ENCODE results near the gene NFAM1. TPM values are rescaled to one million over a fixed set of nuclear protein-coding genes. Genes with fewer than 3 reads are reported as not detected.

Gene NFAM1
- total and polyA plus RNA-seq, 2 donors (not counting 3 experiments of a cell fraction or from before 2014, with no cell fraction given), result not detected

DNA sequence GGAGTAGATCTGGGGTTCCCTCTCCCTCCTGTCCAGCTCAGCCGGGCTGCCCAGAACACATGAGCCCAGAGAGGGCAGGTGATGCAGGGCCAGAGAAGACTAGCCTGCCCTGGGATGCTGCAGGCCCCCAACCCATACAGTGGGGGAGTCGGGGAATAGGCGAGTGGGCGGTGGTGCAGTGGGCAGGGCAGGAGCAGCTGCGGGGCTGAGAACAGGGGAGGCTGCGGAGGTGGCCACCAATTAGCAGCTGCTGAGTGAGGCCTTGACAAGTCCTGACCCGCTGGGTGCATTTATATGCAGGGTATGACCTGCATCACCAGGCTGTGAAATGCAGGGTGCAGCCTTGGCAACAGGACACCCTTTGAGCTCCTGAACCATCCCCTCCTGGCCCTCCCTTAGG lies 43.1 kb downstream of the NFAM1 start:
- intact Hi-C loops (cut with micrococcal nuclease), result no loop called here
- TF ChIP-seq POLR2A (IDR thresholded peaks at IDR 0.05; ENCODE audit: low read depth, low read length) (no peak), EZH2 (IDR thresholded peaks at IDR 0.05; ENCODE audit: borderline replicate concordance, low read depth, low read length, severe bottlenecking) (no peak), JUN (IDR thresholded peaks at IDR 0.05; ENCODE audit: borderline replicate concordance, insufficient read depth, insufficient read length, low read depth) (no peak), POLR2AphosphoS5 (IDR thresholded peaks at IDR 0.05; ENCODE audit: insufficient read depth, low read depth, low read length) (no peak), FOS (IDR thresholded peaks at IDR 0.05; ENCODE audit: borderline replicate concordance, insufficient read depth, low read length) (no peak), MYC (IDR thresholded peaks at IDR 0.05; ENCODE audit: low read depth, low read length) (no peak), GATA2 (IDR thresholded peaks at IDR 0.05; ENCODE audit: insufficient read depth, insufficient read length, low read depth, low read length) (no peak)
- TF ChIP-seq, protein P1, sequence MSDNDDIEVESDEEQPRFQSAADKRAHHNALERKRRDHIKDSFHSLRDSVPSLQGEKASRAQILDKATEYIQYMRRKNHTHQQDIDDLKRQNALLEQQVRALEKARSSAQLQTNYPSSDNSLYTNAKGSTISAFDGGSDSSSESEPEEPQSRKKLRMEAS (IDR thresholded peaks at IDR 0.05; ENCODE audit: insufficient read depth, insufficient read length), result no peak
- TF ChIP-seq, protein P2, sequence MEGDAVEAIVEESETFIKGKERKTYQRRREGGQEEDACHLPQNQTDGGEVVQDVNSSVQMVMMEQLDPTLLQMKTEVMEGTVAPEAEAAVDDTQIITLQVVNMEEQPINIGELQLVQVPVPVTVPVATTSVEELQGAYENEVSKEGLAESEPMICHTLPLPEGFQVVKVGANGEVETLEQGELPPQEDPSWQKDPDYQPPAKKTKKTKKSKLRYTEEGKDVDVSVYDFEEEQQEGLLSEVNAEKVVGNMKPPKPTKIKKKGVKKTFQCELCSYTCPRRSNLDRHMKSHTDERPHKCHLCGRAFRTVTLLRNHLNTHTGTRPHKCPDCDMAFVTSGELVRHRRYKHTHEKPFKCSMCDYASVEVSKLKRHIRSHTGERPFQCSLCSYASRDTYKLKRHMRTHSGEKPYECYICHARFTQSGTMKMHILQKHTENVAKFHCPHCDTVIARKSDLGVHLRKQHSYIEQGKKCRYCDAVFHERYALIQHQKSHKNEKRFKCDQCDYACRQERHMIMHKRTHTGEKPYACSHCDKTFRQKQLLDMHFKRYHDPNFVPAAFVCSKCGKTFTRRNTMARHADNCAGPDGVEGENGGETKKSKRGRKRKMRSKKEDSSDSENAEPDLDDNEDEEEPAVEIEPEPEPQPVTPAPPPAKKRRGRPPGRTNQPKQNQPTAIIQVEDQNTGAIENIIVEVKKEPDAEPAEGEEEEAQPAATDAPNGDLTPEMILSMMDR (IDR thresholded peaks at IDR 0.05; ENCODE audit: extremely low read depth in 1 of 2, insufficient read depth in 1 of 2, low read depth in 1 of 2, low read length in 2 of 2), result no peak
- Histone ChIP-seq H3K27ac (ENCODE audit: insufficient read depth, low read depth, low read length) (no peak overlapping the region), H3K9ac (replicated peaks; ENCODE audit: extremely low read depth, insufficient read depth, low read length) (no peak overlapping the region), H3K4me1 (ENCODE audit: control insufficient read depth, extremely low read depth, insufficient read depth, low read length) (no peaks in the 10 kb centered on the region), H3K9me1 (replicated peaks; ENCODE audit: control insufficient read depth, extremely low read depth, insufficient read depth, low read length) (no peaks in the 10 kb centered on the region), H3K36me3 (ENCODE audit: control insufficient read depth in 2 of 2, extremely low read depth in 1 of 2, insufficient read depth in 2 of 2, low read length in 2 of 2) (no peaks in the 10 kb centered on the region), H3K9me3 (replicated peaks; ENCODE audit: control insufficient read depth, insufficient read depth, low read length) (no peaks in the 10 kb centered on the region), H3K27me3 (ENCODE audit: control insufficient read depth in 2 of 2, insufficient read depth in 2 of 2, low read length in 2 of 2) (no peaks in the 10 kb centered on the region), H3K4me2 (ENCODE audit: insufficient read depth, low read length) (no peak overlapping the region), H3K4me3 (replicated peaks in 1 of 3; ENCODE audit: insufficient read depth in 1 of 3, low read depth in 1 of 3, low read length in 3 of 3) (no peak overlapping the region), H2AFZ (ENCODE audit: low read depth, low read length) (no peak overlapping the region), H3K79me2 (ENCODE audit: control insufficient read depth, insufficient read depth, low read length) (no peaks in the 10 kb centered on the region), H4K20me1 (replicated peaks; ENCODE audit: control insufficient read depth, extremely low read depth, insufficient read depth, low read length) (no peaks in the 10 kb centered on the region)
- POLR2A ChIA-PET, result no interaction called here
- no TSS peak for BruUV-seq (replicated peaks)
- CTCF ChIA-PET, result interaction anchor here (1.1 kb wide), 1 partner anchor 16 kb away, joined by 3 read pairs; no protein-coding TSS in a partner anchor
- FAIRE-seq (no peak), DNase-seq (ENCODE audit: low read depth, low spot score) (no peak)
- dilution Hi-C loops (cut with MboI; ENCODE audit: extremely low pct_ligation_motif_present, low sequenced_read_pairs), result no loop called here

Measured in endothelial cell of umbilical vein (primary cell).